Fibroblast of the aortic adventitia (primary cell): ENCODE measurements around the gene LHFPL2. TPM values are rescaled to one million over a fixed set of nuclear protein-coding genes. Genes with fewer than 3 reads are reported as not detected.
A peak's percentile ranks its signal among the peaks of the same experiment; 100 is the strongest.
"Not testable (repeated sequence)": the region's sequence is repeated elsewhere in the genome, so short reads cannot be mapped to it uniquely, and the experiment has no call there.

Experiments used
- DNase-seq: peaks from one replicate; pipeline ENCODE4 v3.0.0-alpha.2; 2010; ENCODE audit warnings: low read depth
- H3K4me3 ChIP-seq: 2 replicates; pipeline ENCODE4 v1.5.1; 2011; ENCODE audit warnings: low read depth, mild to moderate bottlenecking, control low read depth, low read length, moderate library complexity
- CTCF ChIP-seq: IDR thresholded peaks from 2 replicates; pipeline ENCODE4 v1.5.1; 2011; ENCODE audit warnings: mild to moderate bottlenecking, low read length, control low read depth, inconsistent platforms; ENCODE audit not compliant: insufficient read depth
- total RNA-seq: library from RNA; depleted of rRNA; stranded (reverse); fragments of >200 nt; gene quantifications from 2 replicates; pipeline ENCODE4 v1.2.3, GENCODE V29; 2012; ENCODE audit warnings: low replicate concordance

The LHFPL2 gene
- total RNA-seq, 1 donor = 81.2 TPM

- no peak overlapping the region for H3K4me3 ChIP-seq
Observed at GRCh38 chr5:78689540-78690252, 41.1 kb upstream of the LHFPL2 start.

GRCh38 chr5:78687514-78687913, 38.9 kb upstream of the LHFPL2 start:
- DNase-seq, H3K4me3 ChIP-seq: not testable (repeated sequence)

More at GRCh38 chr5:78689540-78690252, 41.1 kb upstream of the LHFPL2 start:
- TF ChIP-seq CTCF = no peak
- DNase-seq = no peak

- H3K4me3 ChIP-seq = not testable (repeated sequence)
Observed at GRCh38 chr5:78683905-78684304, 35.3 kb upstream of the LHFPL2 start.

GRCh38 chr5:78679905-78680304, 31.3 kb upstream of the LHFPL2 start:
- DNase-seq = no peak
- TF ChIP-seq CTCF = no peak
- no peak overlapping the region for H3K4me3 ChIP-seq

More at GRCh38 chr5:78683905-78684304, 35.3 kb upstream of the LHFPL2 start:
- DNase-seq = not testable (repeated sequence)

- peak; percentile 99 for DNase-seq
- TF ChIP-seq CTCF = peak; percentile 28
- H3K4me3 ChIP-seq = no peak overlapping the region
Observed at GRCh38 chr5:78677777-78678668, 29.5 kb upstream of the LHFPL2 start.

GRCh38 chr5:78675956-78676730, 27.6 kb upstream of the LHFPL2 start:
- no peak for DNase-seq
- no peak overlapping the region for H3K4me3 ChIP-seq
- TF ChIP-seq CTCF = no peak

- not testable (repeated sequence) for DNase-seq
Observed at GRCh38 chr5:78673827-78674226, 25.3 kb upstream of the LHFPL2 start.

GRCh38 chr5:78672154-78672553, 23.6 kb upstream of the LHFPL2 start:
- no peak for TF ChIP-seq CTCF
- no peak for DNase-seq
- no peak overlapping the region for H3K4me3 ChIP-seq

More at GRCh38 chr5:78673827-78674226, 25.3 kb upstream of the LHFPL2 start:
- not testable (repeated sequence) for H3K4me3 ChIP-seq
